IMR-90 (cell line): ENCODE results near the gene CSGALNACT2.

Source experiments
- BHLHE40 ChIP-seq: fragments of 150-350 bp; IDR thresholded peaks from 2 replicates; pipeline ENCODE4 v1.6.1; 2016; ENCODE audit warnings: mild to moderate bottlenecking, low read depth, low read length
- CEBPB ChIP-seq: IDR thresholded peaks from 2 replicates; pipeline ENCODE4 v1.6.1; 2012; ENCODE audit warnings: low read depth, low read length, improper control_type of control experiment
- CHD1 ChIP-seq: IDR thresholded peaks from 2 replicates; pipeline ENCODE4 v1.6.1; 2012; ENCODE audit warnings: low read depth, low read length, improper control_type of control experiment
- MAZ ChIP-seq: IDR thresholded peaks from 2 replicates; pipeline ENCODE4 v1.6.1; 2012; ENCODE audit warnings: low read depth, mild to moderate bottlenecking, low read length, improper control_type of control experiment, moderate library complexity, borderline replicate concordance
- MXI1 ChIP-seq: IDR thresholded peaks from 2 replicates; pipeline ENCODE4 v1.6.1; 2012; ENCODE audit warnings: low read depth, mild to moderate bottlenecking, low read length, moderate library complexity, borderline replicate concordance
- POLR2A ChIP-seq: IDR thresholded peaks from 2 replicates; pipeline ENCODE4 v1.6.1; 2012; ENCODE audit warnings: mild to moderate bottlenecking, low read depth, low read length
- RCOR1 ChIP-seq: IDR thresholded peaks from 2 replicates; pipeline ENCODE4 v1.6.1; 2012; ENCODE audit warnings: mild to moderate bottlenecking, low read length, improper control_type of control experiment; ENCODE audit not compliant: insufficient replicate concordance
- RFX5 ChIP-seq: IDR thresholded peaks from 2 replicates; pipeline ENCODE4 v1.8.0; 2012; ENCODE audit warnings: low read depth, mild to moderate bottlenecking, low read length, moderate library complexity
- SMC3 ChIP-seq: fragments of 150-350 bp; IDR thresholded peaks from 2 replicates; pipeline ENCODE4 v1.6.1; 2016; ENCODE audit warnings: low read depth, mild to moderate bottlenecking, antibody characterized with exemption, low read length, moderate library complexity
- TF ChIP-seq, protein P1 (sequence below): conservative IDR thresholded peaks from 2 replicates; pipeline ENCODE4 v1.5.1; 2012; ENCODE audit warnings: mild to moderate bottlenecking, low read depth, low read length, improper control_type of control experiment
- TF ChIP-seq, protein P2 (sequence below): fragments of 150-350 bp; IDR thresholded peaks from 2 replicates; pipeline ENCODE4 v1.6.1; 2017; ENCODE audit warnings: mild to moderate bottlenecking, antibody characterized with exemption, low read length, low read depth
- TF ChIP-seq, protein P3 (sequence below): fragments of 150-350 bp; IDR thresholded peaks from 2 replicates; pipeline ENCODE4 v1.6.1; 2016; ENCODE audit warnings: low read depth, mild to moderate bottlenecking, low read length, moderate library complexity, borderline replicate concordance

DNA sequence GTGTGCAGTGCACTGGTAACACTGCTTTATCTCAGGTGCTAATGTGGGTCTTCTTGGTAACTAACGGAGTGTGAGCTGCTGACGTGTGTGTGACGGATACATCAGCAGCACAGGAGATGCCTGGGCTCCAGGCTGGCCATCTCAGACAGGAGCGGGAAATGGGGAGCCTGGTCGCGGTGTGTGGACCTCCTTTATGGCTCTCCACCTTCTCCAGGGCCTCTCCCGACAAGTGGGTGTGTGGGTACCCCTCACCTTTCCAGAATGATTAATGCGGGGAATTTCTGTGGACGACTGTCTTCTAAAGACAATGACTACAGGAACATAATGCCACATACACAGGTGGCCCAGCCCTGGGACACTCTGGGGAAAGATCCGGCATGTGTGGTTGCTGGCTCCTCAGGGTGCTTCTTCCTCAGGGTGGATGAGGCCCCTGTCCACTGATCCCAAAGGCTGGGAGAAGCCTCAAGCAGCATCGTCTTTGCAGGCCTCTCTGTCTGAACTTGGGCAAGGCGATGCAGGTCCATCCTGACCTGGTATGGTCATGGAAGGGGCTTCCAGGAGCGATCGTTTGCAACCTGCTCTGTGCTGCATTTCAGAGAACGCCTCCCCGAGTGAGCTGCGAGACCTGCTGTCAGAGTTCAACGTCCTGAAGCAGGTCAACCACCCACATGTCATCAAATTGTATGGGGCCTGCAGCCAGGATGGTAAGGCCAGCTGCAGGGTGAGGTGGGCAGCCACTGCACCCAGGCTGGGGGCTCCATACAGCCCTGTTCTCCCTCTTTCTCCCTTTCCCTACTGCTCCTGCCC lies 20.3 kb upstream of the CSGALNACT2 start:
- no peak for TF ChIP-seq POLR2A
- TF ChIP-seq, protein P1, sequence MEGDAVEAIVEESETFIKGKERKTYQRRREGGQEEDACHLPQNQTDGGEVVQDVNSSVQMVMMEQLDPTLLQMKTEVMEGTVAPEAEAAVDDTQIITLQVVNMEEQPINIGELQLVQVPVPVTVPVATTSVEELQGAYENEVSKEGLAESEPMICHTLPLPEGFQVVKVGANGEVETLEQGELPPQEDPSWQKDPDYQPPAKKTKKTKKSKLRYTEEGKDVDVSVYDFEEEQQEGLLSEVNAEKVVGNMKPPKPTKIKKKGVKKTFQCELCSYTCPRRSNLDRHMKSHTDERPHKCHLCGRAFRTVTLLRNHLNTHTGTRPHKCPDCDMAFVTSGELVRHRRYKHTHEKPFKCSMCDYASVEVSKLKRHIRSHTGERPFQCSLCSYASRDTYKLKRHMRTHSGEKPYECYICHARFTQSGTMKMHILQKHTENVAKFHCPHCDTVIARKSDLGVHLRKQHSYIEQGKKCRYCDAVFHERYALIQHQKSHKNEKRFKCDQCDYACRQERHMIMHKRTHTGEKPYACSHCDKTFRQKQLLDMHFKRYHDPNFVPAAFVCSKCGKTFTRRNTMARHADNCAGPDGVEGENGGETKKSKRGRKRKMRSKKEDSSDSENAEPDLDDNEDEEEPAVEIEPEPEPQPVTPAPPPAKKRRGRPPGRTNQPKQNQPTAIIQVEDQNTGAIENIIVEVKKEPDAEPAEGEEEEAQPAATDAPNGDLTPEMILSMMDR = no peak
- TF ChIP-seq, protein P2, sequence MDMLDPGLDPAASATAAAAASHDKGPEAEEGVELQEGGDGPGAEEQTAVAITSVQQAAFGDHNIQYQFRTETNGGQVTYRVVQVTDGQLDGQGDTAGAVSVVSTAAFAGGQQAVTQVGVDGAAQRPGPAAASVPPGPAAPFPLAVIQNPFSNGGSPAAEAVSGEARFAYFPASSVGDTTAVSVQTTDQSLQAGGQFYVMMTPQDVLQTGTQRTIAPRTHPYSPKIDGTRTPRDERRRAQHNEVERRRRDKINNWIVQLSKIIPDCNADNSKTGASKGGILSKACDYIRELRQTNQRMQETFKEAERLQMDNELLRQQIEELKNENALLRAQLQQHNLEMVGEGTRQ = no peak
- no peak for TF ChIP-seq SMC3
- no peak for TF ChIP-seq RCOR1
- no peak for TF ChIP-seq MXI1
- TF ChIP-seq CEBPB = no peak
- no peak for TF ChIP-seq RFX5
- no peak for TF ChIP-seq CHD1
- TF ChIP-seq MAZ = no peak
- no peak for TF ChIP-seq BHLHE40
- TF ChIP-seq, protein P3, sequence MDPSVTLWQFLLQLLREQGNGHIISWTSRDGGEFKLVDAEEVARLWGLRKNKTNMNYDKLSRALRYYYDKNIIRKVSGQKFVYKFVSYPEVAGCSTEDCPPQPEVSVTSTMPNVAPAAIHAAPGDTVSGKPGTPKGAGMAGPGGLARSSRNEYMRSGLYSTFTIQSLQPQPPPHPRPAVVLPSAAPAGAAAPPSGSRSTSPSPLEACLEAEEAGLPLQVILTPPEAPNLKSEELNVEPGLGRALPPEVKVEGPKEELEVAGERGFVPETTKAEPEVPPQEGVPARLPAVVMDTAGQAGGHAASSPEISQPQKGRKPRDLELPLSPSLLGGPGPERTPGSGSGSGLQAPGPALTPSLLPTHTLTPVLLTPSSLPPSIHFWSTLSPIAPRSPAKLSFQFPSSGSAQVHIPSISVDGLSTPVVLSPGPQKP = no peak
